Measurements from ENCODE around the gene DNAJB1.

Gene DNAJB1

GRCh38 chr19:14475251-14476073 is 42.7 kb downstream of the DNAJB1 start, which contains the start of gene PTGER1:
Gene PTGER1 (minus strand): TSS chr19:14475354. CDS start chr19:14474320, 1,034 bp downstream.
- in situ Hi-C loops (cut with HindIII; ENCODE audit: low sequenced_read_pairs): no loop called here

- in situ Hi-C loops (cut with HindIII; ENCODE audit: low sequenced_read_pairs): no loop called here
Observed at GRCh38 chr19:14474827-14475226, 43.4 kb downstream of the DNAJB1 start.

GRCh38 chr19:14473978-14474578 is 44.1 kb downstream of the DNAJB1 start:
- in situ Hi-C loops (cut with HindIII; ENCODE audit: low sequenced_read_pairs): no loop called here

GRCh38 chr19:14473073-14473977 is 44.9 kb downstream of the DNAJB1 start:
- in situ Hi-C loops (cut with HindIII; ENCODE audit: low sequenced_read_pairs): no loop called here

GRCh38 chr19:14472202-14472938 is 45.8 kb downstream of the DNAJB1 start:
- in situ Hi-C loops (cut with HindIII; ENCODE audit: low sequenced_read_pairs): no loop called here

GRCh38 chr19:14471436-14472187 is 46.6 kb downstream of the DNAJB1 start:
- in situ Hi-C loops (cut with HindIII; ENCODE audit: low sequenced_read_pairs): no loop called here

- in situ Hi-C loops (cut with HindIII; ENCODE audit: low sequenced_read_pairs): no loop called here
Observed at GRCh38 chr19:14470031-14470876, 47.9 kb downstream of the DNAJB1 start.

- in situ Hi-C loops (cut with HindIII; ENCODE audit: low sequenced_read_pairs): no loop called here
Observed at GRCh38 chr19:14467816-14468215, 50.4 kb downstream of the DNAJB1 start.

- in situ Hi-C loops (cut with HindIII; ENCODE audit: low sequenced_read_pairs): no loop called here
Observed at GRCh38 chr19:14467391-14467790, 50.8 kb downstream of the DNAJB1 start.
